Measurements from ENCODE around the gene MLF2.

Gene MLF2

GRCh38 chr12:6764011-6764828, 11.3 kb upstream of the MLF2 start:
- DNase-seq (ENCODE audit: low read depth): peak; percentile 69
- TF ChIP-seq MAX (IDR thresholded peaks at IDR 0.05; ENCODE audit: low read depth, low read length): no peak
- no peak for TF ChIP-seq POLR2A (IDR thresholded peaks at IDR 0.05; ENCODE audit: extremely low read depth, insufficient read length)
- no peak for TF ChIP-seq MYC (IDR thresholded peaks at IDR 0.05; ENCODE audit: low read depth, low read length)
- no peak overlapping the region for H3K4me3 ChIP-seq (ENCODE audit: low read depth, low read length)

GRCh38 chr12:6763380-6763779, 10.4 kb upstream of the MLF2 start:
- no peak for DNase-seq (ENCODE audit: low read depth)
- no peak for TF ChIP-seq POLR2A (IDR thresholded peaks at IDR 0.05; ENCODE audit: extremely low read depth, insufficient read length)
- TF ChIP-seq CTCF (IDR thresholded peaks at IDR 0.05; ENCODE audit: low read depth, low read length): no peak
- no peak for TF ChIP-seq MYC (IDR thresholded peaks at IDR 0.05; ENCODE audit: low read depth, low read length)
- TF ChIP-seq MAX (IDR thresholded peaks at IDR 0.05; ENCODE audit: low read depth, low read length): no peak
- no peak overlapping the region for H3K4me3 ChIP-seq (ENCODE audit: low read depth, low read length)

- no peak for DNase-seq (ENCODE audit: low read depth)
- TF ChIP-seq MYC (IDR thresholded peaks at IDR 0.05; ENCODE audit: low read depth, low read length) (no peak), MAX (IDR thresholded peaks at IDR 0.05; ENCODE audit: low read depth, low read length) (no peak), POLR2A (IDR thresholded peaks at IDR 0.05; ENCODE audit: extremely low read depth, insufficient read length) (no peak), CTCF (IDR thresholded peaks at IDR 0.05; ENCODE audit: low read depth, low read length) (no peak)
- H3K4me3 ChIP-seq (ENCODE audit: low read depth, low read length): no peak overlapping the region
Observed at GRCh38 chr12:6759741-6760140, 6.8 kb upstream of the MLF2 start.

GRCh38 chr12:6758506-6759095, 5.7 kb upstream of the MLF2 start:
- TF ChIP-seq MYC (IDR thresholded peaks at IDR 0.05; ENCODE audit: low read depth, low read length): no peak
- TF ChIP-seq CTCF (IDR thresholded peaks at IDR 0.05; ENCODE audit: low read depth, low read length): no peak
- no peak for TF ChIP-seq MAX (IDR thresholded peaks at IDR 0.05; ENCODE audit: low read depth, low read length)
- no peak for TF ChIP-seq POLR2A (IDR thresholded peaks at IDR 0.05; ENCODE audit: extremely low read depth, insufficient read length)
- DNase-seq (ENCODE audit: low read depth): no peak

GRCh38 chr12:6757028-6757690, 4.2 kb upstream of the MLF2 start:
- no peak for TF ChIP-seq CTCF (IDR thresholded peaks at IDR 0.05; ENCODE audit: low read depth, low read length)
- TF ChIP-seq POLR2A (IDR thresholded peaks at IDR 0.05; ENCODE audit: extremely low read depth, insufficient read length): no peak
- no peak for TF ChIP-seq MYC (IDR thresholded peaks at IDR 0.05; ENCODE audit: low read depth, low read length)
- TF ChIP-seq MAX (IDR thresholded peaks at IDR 0.05; ENCODE audit: low read depth, low read length): no peak
- DNase-seq (ENCODE audit: low read depth): no peak
- H3K4me3 ChIP-seq (ENCODE audit: low read depth, low read length): no peak overlapping the region

More at GRCh38 chr12:6758506-6759095, 5.7 kb upstream of the MLF2 start:
- no peak overlapping the region for H3K4me3 ChIP-seq (ENCODE audit: low read depth, low read length)
